NOMO-1 (cell line): ENCODE data around the gene TMEM244.
"Not testable (repeated sequence)": the region's sequence is repeated elsewhere in the genome, so short reads cannot be mapped to it uniquely, and the experiment has no call there.

Experiments
- DNase-seq, 2 experiments: peaks; one replicate each; lab custom pipeline; 2025; ENCODE audit not compliant: unreplicated experiment in 2 of 2; lab: John Stamatoyannopoulos, UW

TMEM244 gene

DNA sequence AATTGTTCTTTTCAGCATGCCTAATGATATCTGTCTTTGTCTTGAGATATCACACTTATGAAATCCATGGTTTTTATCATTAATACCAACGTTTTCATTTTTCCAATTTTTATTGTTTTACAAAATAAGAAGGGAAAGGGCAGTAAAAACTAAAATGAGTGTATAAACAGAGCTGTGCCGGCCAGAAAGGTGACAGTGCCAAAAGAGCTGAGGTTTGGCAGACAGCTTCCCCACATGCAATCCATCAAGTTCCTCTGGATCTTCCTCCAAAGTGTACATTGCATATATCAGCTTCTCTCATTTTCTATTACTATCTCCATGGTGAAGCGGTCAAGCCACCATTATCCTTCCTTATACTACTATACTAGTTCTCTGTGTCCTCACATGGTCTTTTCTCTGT is 10.1 kb upstream of the TMEM244 start:
- DNase-seq = no peak

DNA sequence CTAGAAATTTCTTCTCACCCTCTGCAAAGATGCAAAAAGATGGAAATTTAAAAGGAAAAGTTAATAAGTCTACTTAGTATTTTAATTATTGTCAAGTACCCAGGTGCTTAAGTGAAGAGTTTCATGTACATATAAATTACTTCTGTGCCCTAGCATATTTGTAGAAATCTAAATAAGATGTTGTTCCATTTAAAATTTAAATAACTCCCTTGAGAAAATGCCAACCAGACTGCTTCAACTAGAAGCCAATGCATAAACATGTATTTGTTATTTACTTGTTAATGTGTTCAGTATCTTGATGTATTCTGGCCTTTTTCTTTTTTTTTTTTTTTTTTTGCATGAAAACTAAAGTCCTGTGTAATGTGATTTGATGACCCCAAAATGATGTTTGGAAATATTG is 6.3 kb upstream of the TMEM244 start:
- DNase-seq = no peak

DNA sequence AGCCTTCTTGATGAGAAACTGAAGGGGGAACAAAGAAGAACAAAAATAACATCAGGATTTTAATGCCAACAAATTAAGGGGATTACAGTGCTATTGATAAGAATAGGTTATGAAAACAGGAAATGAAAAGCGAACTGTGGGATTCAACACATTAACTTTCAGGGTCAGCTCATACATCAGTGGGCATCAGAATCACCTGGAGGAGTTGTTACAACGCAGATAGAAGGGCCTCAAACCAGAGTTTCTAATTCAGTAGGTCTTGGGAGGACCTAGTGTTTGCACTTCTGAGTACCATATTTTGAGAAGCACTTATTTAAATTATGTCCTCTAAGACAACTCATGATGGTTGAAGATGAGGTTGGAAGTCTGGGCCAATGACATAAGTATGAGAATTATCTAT is 5.6 kb upstream of the TMEM244 start:
- DNase-seq = no peak

DNA sequence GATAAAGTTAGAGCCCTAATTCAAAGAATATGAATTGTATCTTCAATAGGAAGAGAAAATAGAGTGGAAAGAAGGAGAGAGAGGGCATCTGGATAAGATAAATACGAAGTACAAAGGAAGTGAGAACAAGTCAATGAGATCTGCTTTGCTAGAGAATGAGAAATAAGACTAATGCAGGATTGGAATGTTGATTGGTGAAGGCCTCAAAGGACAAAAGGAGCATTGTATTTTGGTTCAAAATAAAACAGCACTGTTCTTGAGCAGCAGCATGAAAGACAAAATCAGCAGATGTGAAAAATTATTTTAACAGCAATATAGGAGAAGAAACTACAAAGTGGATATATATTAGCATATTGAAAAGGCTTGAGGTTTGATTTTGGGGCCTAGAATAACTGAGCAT is 5.1 kb upstream of the TMEM244 start:
- DNase-seq = no peak

GRCh38 chr6:129865013-129865412 is 3.9 kb upstream of the TMEM244 start:
- DNase-seq = no peak

DNA sequence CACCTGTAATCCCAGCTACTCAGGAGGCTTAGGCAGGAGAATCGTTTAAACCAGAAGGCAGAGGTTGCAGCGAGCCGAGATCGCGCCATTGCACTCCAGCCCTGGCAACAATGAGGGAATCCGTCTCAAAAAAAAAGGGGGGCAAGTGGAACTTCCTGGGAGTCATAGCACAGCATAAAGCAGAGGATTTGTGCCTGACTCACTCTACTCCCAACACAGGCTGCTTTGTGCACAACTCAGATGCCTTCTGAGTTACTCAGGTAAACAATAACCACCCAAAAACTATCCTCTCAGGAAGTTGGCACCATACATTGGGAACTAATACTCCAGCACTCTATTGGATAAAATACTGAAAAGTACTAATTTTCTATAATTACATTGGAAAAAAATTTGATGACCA is 2.5 kb upstream of the TMEM244 start:
- no peak for DNase-seq

DNA sequence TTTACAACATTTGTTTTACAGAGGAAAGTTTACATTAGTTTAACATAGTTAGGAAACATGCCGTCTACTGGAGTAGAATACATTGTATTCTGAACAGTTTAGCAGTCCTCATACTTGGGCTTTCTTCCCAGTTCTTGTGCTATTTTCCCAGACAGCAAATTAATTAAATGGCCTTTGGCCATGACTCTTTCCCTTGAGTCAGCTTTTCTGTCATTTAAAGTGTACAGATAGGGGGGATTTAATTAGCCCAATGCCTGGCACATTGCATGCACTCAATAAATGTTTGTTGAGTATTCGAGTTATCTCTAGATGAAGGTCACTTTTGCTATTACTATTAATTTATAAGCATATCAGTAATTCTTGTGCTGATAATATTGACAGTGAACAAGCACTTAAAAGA is 1.6 kb downstream of the TMEM244 start:
- no peak for DNase-seq

- DNase-seq = no peak
These were observed 3.3 kb downstream of the TMEM244 start for GRCh38 chr6:129857838-129858237.

DNA sequence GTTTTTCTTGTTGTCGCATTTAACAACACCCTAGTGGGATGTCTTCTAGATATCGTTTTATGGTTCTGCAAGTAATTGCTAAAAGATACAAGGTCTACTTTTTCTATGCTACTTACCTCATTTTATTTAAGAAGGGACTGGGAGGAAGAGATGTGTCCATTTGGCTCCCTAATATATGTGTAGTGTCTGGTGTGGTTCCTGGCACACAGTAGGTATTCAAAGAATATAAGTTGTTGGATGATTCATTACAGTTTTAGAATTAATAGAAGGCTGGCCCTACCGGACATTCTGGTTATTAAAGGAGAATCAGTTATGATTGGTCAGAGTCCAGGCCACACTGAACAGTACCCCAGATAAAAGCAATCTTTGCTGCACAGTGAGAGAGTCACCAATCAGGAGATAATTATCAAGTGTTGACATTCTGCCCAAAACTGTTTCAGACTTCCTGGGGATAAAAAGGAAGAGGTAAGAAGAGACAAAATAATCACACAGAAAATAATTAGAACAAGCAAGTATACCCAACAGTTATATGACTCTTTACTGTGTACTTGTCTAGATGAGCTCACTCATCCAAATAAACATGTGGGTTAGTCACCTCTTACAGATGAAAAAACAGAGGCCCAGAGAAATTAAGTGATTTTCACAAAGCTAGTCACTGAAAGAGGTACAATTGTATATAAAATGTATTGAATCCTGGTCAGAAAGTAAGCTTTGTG is 7.0 kb downstream of the TMEM244 start:
- no peak for DNase-seq

DNA sequence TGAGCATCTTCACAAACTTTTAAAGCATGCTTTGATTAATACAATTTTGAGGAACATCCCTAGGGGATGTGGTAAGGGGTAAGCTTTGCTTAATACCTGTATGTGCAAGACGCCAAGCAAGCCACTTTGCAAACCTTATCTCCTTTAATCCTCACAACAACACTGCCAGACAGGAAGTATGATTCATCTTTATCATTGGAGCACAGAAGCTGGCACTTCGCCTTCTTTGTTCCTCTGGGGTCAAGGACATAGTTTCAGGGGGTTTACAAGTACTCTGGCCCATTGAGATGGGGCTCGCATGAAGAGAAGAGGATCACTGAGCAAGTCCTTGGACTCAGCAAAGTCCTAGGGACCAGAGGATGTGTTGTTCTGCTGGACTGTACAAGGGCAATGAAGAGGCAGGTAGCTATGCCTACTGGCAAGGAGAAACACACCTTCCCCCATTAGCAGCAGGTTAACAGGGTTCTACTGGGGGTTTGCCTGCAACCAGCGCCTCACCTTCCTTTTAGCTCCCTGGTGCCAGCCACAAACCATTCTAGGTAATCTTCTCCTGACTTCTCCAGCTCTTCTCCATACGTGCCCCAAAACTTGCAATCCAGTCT is 8.8 kb downstream of the TMEM244 start:
- no peak for DNase-seq

- no peak for DNase-seq
These were observed 11.7 kb downstream of the TMEM244 start for GRCh38 chr6:129849456-129849855.

- DNase-seq = no peak
These were observed 14.4 kb downstream of the TMEM244 start for GRCh38 chr6:129846761-129847160.

DNA sequence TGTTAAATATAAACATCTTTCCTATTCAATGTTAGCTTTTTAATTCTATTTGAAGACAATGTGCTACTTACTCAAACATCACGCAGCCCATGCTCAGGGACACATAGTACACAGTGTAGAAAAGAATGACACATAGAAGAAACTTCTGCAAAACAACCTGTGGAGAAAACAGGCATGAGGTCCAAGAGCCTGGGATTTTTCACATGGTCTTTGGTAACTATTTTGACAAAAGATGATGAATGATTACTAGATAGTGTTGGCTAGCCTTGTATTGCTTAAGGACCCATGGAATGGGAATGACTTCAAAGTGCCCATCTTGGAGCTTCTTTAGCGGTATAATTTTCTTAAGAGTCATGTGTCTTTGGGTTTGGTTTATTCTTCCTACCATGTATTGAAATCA is 15.4 kb downstream of the TMEM244 start:
- DNase-seq = no peak

DNA sequence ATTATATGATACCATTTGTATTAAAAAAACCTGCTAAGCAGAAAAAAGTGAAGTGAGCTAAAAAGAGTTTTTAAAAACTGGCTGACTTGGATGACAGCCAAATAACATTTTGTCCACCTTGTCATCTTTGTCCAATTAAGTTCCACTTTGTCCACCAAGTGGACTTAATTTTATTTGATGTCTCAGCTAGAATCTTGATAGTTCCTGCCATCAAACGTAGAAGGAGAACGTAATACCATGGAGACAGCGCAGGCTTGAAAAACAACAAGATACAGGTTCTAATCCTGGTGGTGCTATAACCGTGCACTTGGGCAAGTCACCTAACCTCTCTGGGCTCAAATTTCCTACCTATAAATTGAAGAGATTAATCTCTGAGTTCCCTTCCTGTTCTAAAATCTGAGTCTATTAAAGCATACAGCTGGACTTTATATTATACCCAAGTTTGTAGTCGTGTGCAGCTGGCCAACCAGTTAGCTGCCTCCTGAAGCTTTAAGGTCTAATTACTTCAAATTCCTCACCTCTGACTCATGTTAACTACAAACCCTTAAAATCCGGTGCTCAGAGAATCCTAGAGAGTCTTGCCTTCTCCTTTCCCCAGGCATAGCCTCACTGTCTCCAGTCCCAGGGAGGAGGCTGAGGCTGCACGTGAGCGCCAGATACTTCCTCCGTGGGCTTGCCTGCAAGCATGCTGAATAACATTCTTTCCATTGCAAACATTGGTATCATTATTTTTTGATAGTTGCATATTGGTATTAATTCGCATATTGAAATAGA is 16.8 kb downstream of the TMEM244 start:
- no peak for DNase-seq

GRCh38 chr6:129843573-129843972 is 17.5 kb downstream of the TMEM244 start:
- DNase-seq = no peak

GRCh38 chr6:129842881-129843409 is 18.2 kb downstream of the TMEM244 start:
- DNase-seq = no peak

- no peak for DNase-seq
These were observed 19.0 kb downstream of the TMEM244 start for GRCh38 chr6:129842137-129842536.

- not testable (repeated sequence) for DNase-seq
These were observed 21.6 kb downstream of the TMEM244 start for GRCh38 chr6:129839562-129839961.

DNA sequence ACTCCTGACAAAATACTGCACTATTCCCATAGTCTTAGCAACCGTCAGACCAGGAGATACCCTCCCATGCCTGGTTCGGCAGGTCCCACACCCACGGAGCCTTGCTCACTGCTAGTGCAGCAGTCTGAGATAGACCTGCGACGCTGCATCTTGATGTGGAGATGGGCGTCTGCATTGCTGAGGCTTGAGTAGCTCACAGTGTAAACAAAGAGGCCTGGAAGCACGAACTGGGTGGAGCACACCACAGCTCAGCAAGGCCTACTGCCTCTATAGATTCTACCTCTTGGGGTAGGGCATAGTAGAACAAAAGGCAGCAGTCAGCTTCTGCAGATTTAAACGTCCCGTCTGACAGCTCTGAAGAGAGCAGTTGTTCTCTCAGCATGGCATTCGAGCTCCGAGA is 25.4 kb downstream of the TMEM244 start:
- no peak for DNase-seq

DNA sequence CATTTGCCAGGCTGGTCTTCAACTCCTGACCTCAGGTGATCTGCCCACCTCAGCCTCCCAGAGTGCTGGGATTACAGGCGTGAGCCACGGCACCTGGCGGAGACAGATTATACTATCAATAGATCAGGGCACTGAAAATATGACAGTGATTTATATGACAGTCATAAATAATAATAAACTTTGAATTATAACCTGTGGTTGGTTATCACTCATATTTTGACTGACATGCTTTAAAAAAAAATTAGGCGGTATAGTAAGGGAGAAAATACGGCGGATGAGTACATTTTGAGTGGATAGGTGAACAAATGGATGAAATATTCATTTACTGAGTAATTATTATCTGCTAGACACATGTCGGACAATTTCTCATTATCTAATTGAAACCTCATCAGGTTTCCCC is 28.8 kb downstream of the TMEM244 start:
- DNase-seq = no peak

DNA sequence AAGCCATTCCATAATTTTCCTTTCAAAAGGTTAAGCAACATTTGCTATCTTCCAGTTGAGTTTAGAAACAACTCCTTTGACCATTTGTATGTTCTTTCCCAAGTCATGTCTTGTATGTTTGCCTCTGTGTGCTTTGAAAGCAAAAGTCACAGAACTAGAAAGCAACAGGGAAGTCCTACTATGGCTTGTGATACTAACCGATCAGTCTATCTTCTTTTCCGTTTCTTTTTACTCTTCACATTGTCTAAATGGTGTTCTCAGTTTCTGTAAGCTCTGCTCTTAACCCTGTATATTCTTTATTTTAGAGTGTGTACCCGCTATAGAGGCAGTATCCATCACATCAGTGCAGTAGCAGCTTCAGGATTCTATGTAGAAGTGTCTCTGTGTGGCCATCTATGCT is 32.9 kb downstream of the TMEM244 start:
- no peak for DNase-seq

GRCh38 chr6:129818251-129818650 is 42.9 kb downstream of the TMEM244 start:
- DNase-seq = no peak
